T-helper 1 cell treated with Interleukin-12 subunit alpha and Interleukin-12 subunit beta and Interleukin-4 antibody, amounts not matched to agents 30 μg/mL and 1 μg/mL, for 36 hours (primary cell): ENCODE measurements around the gene HRH3.

Source experiments
- H3K27ac Mint-ChIP-seq: one replicate; pipeline ENCODE4 v1.8.0; 2021; ENCODE audit warnings: mild to moderate bottlenecking, mixed read lengths
- H3K27me3 Mint-ChIP-seq: one replicate; pipeline ENCODE4 v1.8.0; 2021; ENCODE audit warnings: low read depth, mixed read lengths
- H3K36me3 Mint-ChIP-seq: one replicate; pipeline ENCODE4 v1.8.0; 2021; ENCODE audit warnings: low read depth, mixed read lengths
- H3K4me1 Mint-ChIP-seq: one replicate; pipeline ENCODE4 v1.8.0; 2021; ENCODE audit warnings: low read depth, mixed read lengths
- H3K4me3 Mint-ChIP-seq: one replicate; pipeline ENCODE4 v1.8.0; 2021; ENCODE audit warnings: mild to moderate bottlenecking, moderate library complexity, mixed read lengths
- H3K9me3 Mint-ChIP-seq: one replicate; pipeline ENCODE4 v1.8.0; 2021; ENCODE audit warnings: mixed read lengths

HRH3 gene

DNA sequence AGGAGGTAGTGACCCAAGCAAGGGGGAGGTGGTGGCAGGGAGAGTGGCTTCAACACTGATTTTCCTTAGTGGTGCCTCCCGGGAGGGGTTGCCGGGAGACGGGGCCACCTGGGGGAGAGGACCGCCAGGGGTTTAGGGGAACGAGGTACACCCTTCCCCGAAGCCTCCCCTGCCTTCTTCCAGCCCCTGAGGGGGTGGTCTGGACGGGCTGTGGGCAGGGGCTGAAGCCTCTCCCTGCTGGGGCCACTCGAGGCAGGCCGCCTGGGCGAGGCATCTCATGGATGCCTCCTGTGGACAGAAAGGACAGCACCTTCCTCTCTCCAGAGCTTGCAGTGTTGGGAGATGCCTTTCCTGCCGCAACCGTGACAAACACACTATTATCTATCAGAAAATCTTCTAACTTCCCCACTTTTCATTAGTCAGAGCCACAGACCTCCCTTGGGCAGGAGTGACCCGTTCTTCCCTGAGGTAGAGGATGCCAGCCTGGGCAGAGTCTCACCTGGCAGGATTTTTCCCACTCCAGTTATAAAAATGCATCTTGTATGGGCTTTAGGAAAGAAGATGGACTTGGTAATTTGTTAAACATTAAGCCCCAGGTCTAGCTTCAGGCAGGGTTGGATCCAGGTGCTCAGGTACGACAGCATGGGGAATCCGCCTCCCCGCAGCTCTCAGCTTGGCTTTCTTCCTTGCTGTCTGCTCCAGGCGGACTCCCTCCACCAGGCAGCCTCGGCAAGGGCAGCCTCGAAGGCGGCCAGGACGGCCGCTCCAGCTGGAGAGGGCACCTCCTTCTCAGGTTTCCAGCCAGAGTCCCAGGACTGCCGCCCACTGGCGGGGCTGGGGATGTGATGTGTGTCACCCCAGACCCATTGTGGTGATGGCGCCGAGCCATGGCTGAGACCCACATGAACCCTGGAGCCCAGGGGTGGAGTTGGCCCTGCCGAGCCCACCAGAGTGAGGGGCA is 11.0 kb downstream of the HRH3 start:
- Mint-ChIP-seq H3K36me3 (no peaks in the 10 kb centered on the region), H3K4me1 (no peaks in the 10 kb centered on the region), H3K27me3 (no peaks in the 10 kb centered on the region), H3K9me3 (no peaks in the 10 kb centered on the region), H3K27ac (no peak overlapping the region), H3K4me3 (no peak overlapping the region)

DNA sequence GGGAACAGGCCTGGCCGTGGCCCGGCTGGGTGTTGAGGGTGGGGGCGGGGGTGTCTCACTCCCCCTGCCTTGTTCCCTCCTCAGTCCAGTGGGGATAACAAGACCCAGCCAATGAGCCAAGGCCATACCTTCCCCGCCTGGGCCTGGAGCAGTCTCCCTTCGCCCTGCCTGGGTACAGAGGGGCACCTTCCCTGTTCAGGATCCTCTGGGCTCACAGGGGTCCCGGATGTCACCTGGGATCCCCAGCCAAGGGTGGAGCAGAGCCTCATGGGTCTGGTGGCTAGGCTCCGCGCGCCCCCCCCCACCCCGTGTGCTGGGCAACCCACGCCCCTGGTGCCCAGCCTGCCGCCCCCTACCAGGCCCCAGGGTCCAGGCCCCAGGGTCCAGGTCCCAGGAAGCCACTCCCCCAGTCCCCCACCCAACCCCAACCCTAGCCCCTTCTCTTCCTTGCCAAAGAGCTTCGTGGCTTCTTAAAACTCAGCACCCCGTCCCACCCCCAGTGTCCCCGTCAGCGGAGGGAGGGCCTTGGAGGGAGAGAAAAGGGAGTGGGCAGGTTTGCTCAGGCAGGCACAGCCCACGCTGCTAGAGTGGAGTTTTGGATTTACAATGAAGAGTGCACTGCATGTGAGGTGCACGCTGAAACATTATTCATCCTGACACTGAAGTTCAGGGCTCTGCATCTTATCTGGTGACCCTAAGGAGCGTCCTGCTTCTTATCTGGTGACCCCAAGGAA is 11.8 kb downstream of the HRH3 start:
- no peak overlapping the region for H3K27ac Mint-ChIP-seq
- H3K4me1 Mint-ChIP-seq, result no peaks in the 10 kb centered on the region
- H3K36me3 Mint-ChIP-seq, result peaks cover 3% of the 10 kb centered on the region
- H3K4me3 Mint-ChIP-seq, result no peak overlapping the region
- H3K9me3 Mint-ChIP-seq, result no peaks in the 10 kb centered on the region
- H3K27me3 Mint-ChIP-seq, result no peaks in the 10 kb centered on the region

DNA sequence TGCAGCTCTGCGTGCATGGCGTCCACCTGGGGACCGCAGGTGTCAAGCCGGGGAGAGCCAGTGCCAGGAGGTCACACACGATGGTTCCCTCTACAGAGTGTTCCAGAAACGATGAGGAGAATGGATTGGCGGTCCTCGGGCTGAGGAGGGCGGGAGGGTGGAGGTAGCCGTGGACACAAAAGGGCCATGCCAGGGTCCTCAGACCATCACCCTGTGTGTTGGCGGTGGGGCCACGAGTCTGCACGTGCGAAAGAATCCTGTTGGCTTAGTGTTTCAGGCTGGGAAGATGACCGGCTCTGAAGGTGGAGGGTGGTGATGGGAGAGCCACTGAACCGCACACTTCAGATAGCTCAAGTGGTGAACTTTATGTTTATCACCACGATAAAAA is 13.7 kb downstream of the HRH3 start:
- peaks cover 1% of the 10 kb centered on the region for H3K4me1 Mint-ChIP-seq
- H3K4me3 Mint-ChIP-seq, result no peak overlapping the region
- H3K36me3 Mint-ChIP-seq, result peaks cover 9% of the 10 kb centered on the region
- no peaks in the 10 kb centered on the region for H3K9me3 Mint-ChIP-seq
- H3K27ac Mint-ChIP-seq, result no peak overlapping the region
- H3K27me3 Mint-ChIP-seq, result no peaks in the 10 kb centered on the region

DNA sequence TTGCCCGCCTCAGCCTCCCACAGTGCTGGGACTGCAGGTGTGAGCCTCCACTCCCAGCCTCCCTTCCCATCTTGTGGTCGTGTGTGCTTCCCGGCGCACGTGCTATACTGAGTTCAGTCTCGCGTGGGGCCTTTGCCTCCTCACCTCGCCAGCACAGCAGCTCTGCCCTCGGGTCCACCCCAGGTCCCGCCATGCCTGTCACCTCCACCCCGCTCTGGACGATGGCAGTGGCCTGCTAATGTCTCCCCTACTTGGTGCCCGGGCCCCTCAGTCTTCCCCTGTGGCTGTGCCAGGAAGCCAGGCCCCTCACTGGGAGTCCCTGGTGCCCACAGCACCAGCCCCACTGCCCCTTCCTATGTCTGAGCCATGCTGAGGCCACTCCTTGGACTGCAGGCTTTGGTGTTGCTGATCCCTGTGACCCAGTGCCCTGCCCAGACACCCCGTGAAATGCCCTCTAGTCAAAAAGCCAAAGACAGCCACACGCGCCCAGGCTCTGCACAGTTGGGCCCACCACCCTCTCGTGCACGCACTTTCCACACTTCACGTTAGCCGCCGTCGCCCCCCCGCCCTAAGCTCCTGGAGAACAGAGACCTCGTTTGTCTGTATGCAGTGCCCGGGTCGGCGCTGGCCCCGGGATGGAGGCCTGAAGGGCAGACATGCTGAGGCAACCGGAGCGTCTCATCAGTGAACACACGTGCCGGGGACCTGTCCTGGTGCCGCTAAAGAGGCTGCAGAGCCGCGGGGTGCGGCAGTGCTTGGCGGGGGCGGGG is 14.3 kb downstream of the HRH3 start:
- H3K27me3 Mint-ChIP-seq, result no peaks in the 10 kb centered on the region
- no peak overlapping the region for H3K4me3 Mint-ChIP-seq
- H3K27ac Mint-ChIP-seq, result no peak overlapping the region
- peaks cover 9% of the 10 kb centered on the region for H3K36me3 Mint-ChIP-seq
- H3K4me1 Mint-ChIP-seq, result peaks cover 1% of the 10 kb centered on the region
- H3K9me3 Mint-ChIP-seq, result no peaks in the 10 kb centered on the region

DNA sequence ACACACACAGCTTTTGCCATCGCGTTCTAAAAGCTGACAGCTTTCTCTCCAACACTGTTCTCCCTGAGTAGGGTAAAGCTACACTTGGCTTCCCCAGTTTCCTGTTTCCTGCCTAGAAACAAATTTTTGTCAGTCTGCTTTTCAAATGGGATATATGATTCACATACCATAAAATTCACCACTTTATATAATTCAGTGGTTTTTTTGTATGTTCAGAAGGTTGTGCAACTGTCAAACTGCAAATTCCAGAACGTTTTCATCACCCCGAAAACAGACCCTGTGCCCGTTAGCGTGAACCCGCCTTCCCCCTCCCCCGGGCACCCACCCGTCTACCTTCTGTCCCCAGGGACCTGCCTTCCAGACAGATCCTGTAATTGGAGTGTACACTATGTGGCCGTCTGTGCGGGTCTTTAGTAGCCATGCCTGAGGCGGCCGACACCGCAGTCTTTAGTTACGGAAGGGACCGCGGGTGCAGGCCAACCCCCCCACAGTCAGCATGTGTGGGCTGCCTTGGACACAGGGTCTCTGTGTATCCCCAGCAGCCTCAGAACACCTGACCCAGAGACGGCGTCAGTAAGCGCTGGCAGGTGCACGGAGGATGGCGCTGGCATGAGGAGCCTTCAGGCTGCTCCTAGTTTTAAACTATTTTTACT is 16.6 kb downstream of the HRH3 start:
- H3K27me3 Mint-ChIP-seq, result no peaks in the 10 kb centered on the region
- no peaks in the 10 kb centered on the region for H3K9me3 Mint-ChIP-seq
- H3K4me3 Mint-ChIP-seq, result no peak overlapping the region
- H3K4me1 Mint-ChIP-seq, result peaks cover 1% of the 10 kb centered on the region
- H3K36me3 Mint-ChIP-seq, result peaks cover 26% of the 10 kb centered on the region
- H3K27ac Mint-ChIP-seq, result no peak overlapping the region

DNA sequence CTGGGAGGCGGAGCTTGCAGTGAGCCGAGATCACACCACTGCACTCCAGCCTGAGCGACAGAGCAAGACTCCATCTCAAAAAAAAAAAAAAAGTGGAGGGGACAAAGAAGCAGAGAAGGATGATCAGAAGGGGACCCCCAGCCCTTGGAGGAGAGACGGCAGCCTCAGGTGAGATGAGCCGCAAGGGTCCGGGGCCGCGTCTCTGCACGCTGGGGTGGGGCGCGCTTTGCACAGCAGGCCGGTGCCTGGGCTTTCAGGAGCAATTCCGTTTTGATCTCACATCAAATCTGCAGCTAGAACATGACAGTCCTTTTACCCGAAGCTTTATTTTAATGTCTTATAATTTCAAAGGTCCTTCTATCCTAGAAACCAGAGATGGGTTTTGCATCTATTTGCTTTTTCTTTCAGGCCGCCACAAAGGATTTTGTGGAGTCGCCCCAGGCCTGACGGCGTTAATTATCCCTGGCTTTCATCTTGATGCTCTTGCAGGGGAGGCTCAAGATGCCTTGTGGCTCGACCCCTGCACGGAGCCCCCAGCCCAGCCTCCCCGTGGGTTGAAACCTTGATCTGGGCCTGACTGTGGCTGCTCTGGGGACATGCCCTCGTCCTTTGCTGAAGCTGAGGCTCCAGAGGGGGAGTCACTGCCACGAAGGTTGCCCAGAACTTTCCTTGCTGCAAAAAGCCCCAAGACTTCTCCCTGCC is 17.3 kb downstream of the HRH3 start:
- H3K4me1 Mint-ChIP-seq, result peaks cover 1% of the 10 kb centered on the region
- H3K4me3 Mint-ChIP-seq, result no peak overlapping the region
- no peak overlapping the region for H3K27ac Mint-ChIP-seq
- no peaks in the 10 kb centered on the region for H3K27me3 Mint-ChIP-seq
- peaks cover 27% of the 10 kb centered on the region for H3K36me3 Mint-ChIP-seq
- no peaks in the 10 kb centered on the region for H3K9me3 Mint-ChIP-seq

DNA sequence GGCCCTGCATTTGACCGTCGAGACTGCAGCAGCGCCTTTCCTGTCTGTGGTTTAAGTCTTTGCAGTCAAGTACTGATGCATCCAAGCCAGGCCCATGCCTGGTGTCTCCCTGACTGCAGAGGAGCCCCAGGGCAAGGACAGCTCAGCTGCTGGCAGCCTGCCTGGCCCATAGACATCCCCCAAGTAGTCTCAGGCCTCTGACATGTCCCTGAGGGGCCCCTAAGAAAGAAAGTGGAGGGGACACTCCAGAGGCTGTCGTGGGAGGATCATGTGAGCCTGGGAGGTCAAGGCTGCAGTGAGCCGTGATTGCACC is 18.0 kb downstream of the HRH3 start:
- no peak overlapping the region for H3K27ac Mint-ChIP-seq
- H3K27me3 Mint-ChIP-seq, result no peaks in the 10 kb centered on the region
- no peaks in the 10 kb centered on the region for H3K9me3 Mint-ChIP-seq
- H3K4me3 Mint-ChIP-seq, result no peak overlapping the region
- peaks cover 1% of the 10 kb centered on the region for H3K4me1 Mint-ChIP-seq
- peaks cover 27% of the 10 kb centered on the region for H3K36me3 Mint-ChIP-seq

DNA sequence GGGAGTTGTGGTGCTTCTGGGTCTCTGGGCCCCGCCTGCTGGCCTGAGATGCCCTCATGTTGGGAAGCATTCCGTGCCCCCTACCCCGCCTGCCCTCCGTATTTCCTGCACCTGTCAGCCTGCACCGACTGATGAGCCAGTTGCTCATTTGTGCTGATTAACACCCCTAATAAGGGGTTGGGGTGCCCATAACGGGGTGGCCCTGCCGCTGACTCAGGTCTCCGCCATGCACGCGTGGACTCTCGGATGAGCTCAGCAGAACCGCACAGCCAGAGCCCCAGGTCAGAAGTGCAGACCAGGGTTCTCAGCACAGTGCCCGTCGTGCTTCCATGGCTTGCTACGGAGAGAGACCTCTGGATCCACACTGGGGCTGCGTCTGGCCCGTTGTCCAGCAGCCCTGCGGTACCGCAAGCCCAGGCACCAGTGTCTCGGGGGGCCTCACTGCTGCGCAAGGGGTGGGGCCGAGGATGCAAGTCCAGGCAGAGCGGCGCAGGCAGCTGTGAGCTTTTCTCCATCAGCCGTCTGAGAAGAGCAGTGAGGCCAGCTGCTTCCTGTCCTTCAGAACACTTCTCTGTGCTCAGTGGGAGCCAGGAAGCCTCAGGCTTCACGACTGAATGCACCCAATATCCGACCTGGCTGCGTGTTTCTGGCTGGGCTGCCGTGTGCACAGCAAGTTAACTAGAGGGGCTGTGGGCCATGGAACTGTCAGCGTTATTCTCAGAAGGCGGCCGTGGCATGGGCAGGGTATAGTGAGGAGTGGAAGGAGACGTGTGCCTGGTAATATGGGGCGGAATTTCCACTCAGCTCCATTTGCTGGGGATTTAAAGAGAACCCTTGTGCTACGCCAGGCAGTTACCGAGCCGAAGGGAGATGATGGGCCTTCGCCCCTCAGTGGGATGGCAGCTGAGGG is 18.6 kb downstream of the HRH3 start:
- H3K9me3 Mint-ChIP-seq, result no peaks in the 10 kb centered on the region
- no peak overlapping the region for H3K4me3 Mint-ChIP-seq
- H3K36me3 Mint-ChIP-seq, result peaks cover 27% of the 10 kb centered on the region
- H3K27me3 Mint-ChIP-seq, result no peaks in the 10 kb centered on the region
- no peak overlapping the region for H3K27ac Mint-ChIP-seq
- H3K4me1 Mint-ChIP-seq, result peaks cover 1% of the 10 kb centered on the region

DNA sequence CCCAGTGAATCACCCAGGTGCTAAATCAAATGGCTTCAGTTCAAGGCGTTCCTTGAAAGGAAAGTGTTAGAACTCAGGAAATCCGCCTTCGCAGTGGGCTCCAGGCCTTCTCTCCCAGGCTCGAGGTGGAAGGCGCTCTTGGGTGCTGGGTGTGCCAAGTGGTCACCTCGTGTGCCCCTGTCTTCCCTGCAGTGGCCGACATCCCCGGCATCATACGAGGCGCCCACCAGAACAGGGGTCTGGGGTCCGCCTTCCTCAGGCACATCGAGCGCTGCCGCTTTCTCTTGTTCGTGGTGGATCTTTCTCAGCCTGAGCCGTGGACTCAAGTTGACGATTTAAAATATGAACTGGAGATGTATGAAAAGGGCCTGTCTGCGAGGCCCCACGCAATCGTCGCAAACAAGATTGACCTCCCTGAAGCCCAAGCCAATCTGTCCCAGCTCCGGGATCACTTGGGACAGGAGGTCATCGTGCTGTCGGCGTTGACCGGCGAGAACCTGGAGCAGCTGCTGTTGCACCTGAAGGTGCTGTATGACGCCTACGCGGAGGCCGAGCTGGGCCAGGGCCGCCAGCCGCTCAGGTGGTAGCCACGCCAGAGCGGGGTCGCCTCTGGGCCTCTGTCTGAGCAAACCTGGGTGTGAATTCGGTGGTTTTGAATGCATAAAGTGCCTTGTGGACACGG is 19.4 kb downstream of the HRH3 start:
- Mint-ChIP-seq H3K9me3 (no peaks in the 10 kb centered on the region), H3K4me3 (no peak overlapping the region), H3K36me3 (peaks cover 28% of the 10 kb centered on the region)

DNA sequence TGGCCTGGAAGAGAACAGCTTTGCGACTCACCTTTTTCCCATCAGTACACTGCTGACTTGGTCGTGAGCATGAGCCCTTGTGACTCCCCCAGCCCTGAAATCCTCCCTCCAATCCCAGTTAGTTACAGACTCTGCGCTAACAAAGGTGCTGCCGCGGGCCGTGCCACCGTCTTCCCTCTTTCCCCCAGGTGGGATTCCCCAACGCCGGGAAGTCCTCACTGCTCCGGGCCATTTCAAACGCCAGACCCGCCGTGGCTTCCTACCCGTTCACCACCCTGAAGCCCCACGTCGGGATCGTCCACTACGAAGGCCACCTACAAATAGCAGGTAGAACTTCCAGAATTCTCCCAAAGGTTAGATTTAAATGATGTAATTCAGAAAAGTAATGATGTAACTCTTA is 21.1 kb downstream of the HRH3 start:
- Mint-ChIP-seq H3K9me3 (no peaks in the 10 kb centered on the region), H3K4me3 (no peak overlapping the region), H3K4me1 (peaks cover 1% of the 10 kb centered on the region), H3K27ac (no peak overlapping the region), H3K27me3 (no peaks in the 10 kb centered on the region), H3K36me3 (peaks cover 32% of the 10 kb centered on the region)

More for the DNA sequence above, 19.4 kb downstream of the HRH3 start:
- Mint-ChIP-seq H3K27me3 (no peaks in the 10 kb centered on the region), H3K4me1 (peaks cover 1% of the 10 kb centered on the region), H3K27ac (no peak overlapping the region)

DNA sequence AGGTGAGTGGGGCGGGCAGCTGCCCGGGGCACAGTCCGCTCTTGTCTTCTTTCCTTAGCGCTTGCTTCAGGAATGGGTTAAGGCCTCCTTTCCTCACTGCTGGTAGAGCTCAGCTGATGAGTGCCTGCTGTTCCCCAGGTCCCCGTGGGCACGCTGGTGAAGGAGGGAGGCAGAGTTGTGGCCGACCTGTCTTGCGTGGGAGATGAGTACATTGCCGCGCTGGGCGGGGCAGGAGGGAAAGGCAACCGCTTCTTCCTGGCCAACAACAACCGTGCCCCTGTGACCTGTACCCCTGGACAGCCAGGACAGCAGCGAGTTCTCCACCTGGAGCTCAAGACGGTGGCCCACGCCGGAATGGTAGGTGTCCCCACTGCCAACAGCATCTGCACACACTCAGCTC is 21.6 kb downstream of the HRH3 start:
- Mint-ChIP-seq H3K9me3 (no peaks in the 10 kb centered on the region), H3K4me1 (peaks cover 1% of the 10 kb centered on the region), H3K27ac (no peak overlapping the region), H3K36me3 (peaks cover 31% of the 10 kb centered on the region), H3K4me3 (no peak overlapping the region), H3K27me3 (no peaks in the 10 kb centered on the region)

DNA sequence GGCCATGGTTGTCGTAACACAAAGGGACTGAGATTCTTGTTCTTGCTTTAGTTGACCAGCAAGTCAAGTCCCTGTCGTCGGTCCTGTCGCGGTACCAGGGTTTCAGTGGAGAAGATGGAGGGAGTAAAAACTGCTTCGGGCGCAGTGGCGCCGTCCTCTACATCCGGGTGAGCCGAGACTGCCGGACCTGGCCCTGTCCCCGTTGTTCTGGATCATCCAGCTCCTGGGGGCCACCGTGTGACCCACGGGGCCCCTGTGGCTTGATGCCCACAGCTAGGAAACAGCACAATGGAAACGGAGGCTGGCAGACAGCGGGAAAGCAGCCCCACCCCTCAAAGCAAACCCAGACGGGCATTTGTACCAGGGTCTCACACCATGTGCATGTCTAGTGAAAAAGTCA is 22.3 kb downstream of the HRH3 start:
- Mint-ChIP-seq H3K27ac (no peak overlapping the region), H3K4me1 (peaks cover 1% of the 10 kb centered on the region), H3K27me3 (no peaks in the 10 kb centered on the region), H3K9me3 (no peaks in the 10 kb centered on the region), H3K4me3 (no peak overlapping the region), H3K36me3 (peaks cover 31% of the 10 kb centered on the region)

DNA sequence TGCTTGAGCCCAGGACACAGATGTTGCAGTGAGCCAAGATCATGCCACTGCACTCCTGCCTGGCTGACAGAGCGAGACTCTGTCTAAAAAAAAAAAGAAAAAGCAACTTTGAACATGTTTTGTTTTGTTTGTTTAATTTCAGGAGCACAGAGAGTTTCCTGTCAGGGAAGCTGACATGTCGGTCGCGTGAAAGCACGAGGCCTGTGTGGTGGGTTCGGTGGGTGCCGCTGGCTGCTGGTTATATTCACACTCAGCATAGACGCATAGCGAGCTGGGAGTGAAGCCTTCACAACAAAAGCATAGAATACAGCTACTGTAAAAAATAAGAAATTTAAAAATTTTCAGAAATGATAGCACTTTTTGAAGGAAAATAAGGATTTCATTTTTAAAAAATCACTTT is 22.8 kb downstream of the HRH3 start:
- Mint-ChIP-seq H3K4me1 (peaks cover 1% of the 10 kb centered on the region), H3K27ac (no peak overlapping the region), H3K9me3 (no peaks in the 10 kb centered on the region), H3K36me3 (peaks cover 31% of the 10 kb centered on the region), H3K27me3 (no peaks in the 10 kb centered on the region), H3K4me3 (no peak overlapping the region)
